Astrocyte of the cerebellum (primary cell): ENCODE measurements around the gene ASCL2.

ENCODE experiments used
- DNase-seq: peaks from one replicate; pipeline ENCODE4 v3.0.0-alpha.2; 2011; ENCODE audit warnings: low read depth
- H3K4me3 ChIP-seq: 2 replicates; pipeline ENCODE4 v1.5.1; 2011; ENCODE audit warnings: mild to moderate bottlenecking, low read depth, low read length, moderate library complexity
- CTCF ChIP-seq: IDR thresholded peaks from 2 replicates; pipeline ENCODE4 v1.5.1; 2012; ENCODE audit warnings: low read length, low read depth, moderate library complexity, mild to moderate bottlenecking; ENCODE audit errors: missing control alignments
- in situ Hi-C: cut with HindIII; loops from 2 replicates; pipeline ENCODE4 v1.10.0; 2017; ENCODE audit warnings: low sequenced_read_pairs

The ASCL2 gene

GRCh38 chr11:2264366-2265053 lies 5.9 kb downstream of the ASCL2 start:
- no peak overlapping the region for H3K4me3 ChIP-seq
- in situ Hi-C loops: loop anchor here (5.0 kb wide), 1 partner anchor 78 kb away; no protein-coding TSS in a partner anchor
- TF ChIP-seq CTCF: no peak
- no peak for DNase-seq

- in situ Hi-C loops: no loop called here
- no peak for DNase-seq
- no peak for TF ChIP-seq CTCF
- no peak overlapping the region for H3K4me3 ChIP-seq
Measured at GRCh38 chr11:2263724-2264360, 6.5 kb downstream of the ASCL2 start.

- TF ChIP-seq CTCF: no peak
- no peak for DNase-seq
- in situ Hi-C loops: no loop called here
- H3K4me3 ChIP-seq: no peak overlapping the region
Measured at GRCh38 chr11:2263071-2263565, 7.3 kb downstream of the ASCL2 start.

- in situ Hi-C loops: no loop called here
- no peak for TF ChIP-seq CTCF
Measured at GRCh38 chr11:2262301-2263070, 7.9 kb downstream of the ASCL2 start.

GRCh38 chr11:2261436-2262230 lies 8.8 kb downstream of the ASCL2 start:
- TF ChIP-seq CTCF: no peak

More at GRCh38 chr11:2262301-2263070, 7.9 kb downstream of the ASCL2 start:
- DNase-seq: no peak
- no peak overlapping the region for H3K4me3 ChIP-seq

More at GRCh38 chr11:2261436-2262230, 8.8 kb downstream of the ASCL2 start:
- in situ Hi-C loops: no loop called here
- no peak overlapping the region for H3K4me3 ChIP-seq
- DNase-seq: no peak
